Activated naive CD8-positive, alpha-beta T cell treated with anti-CD3 and anti-CD28 coated beads for 36 hours (primary cell): ENCODE measurements around the gene TRIO. TPM values are rescaled to one million over a fixed set of nuclear protein-coding genes. Genes with fewer than 3 reads are reported as not detected.

Experiments used
- DNase-seq: peaks from one replicate; pipeline ENCODE4 v3.0.0; 2021
- H3K27ac Mint-ChIP-seq: one replicate; pipeline ENCODE4 v1.8.0; 2022; ENCODE audit warnings: mild to moderate bottlenecking, moderate library complexity, mixed read lengths
- H3K27me3 Mint-ChIP-seq: one replicate; pipeline ENCODE4 v1.8.0; 2022; ENCODE audit warnings: mild to moderate bottlenecking, mixed read lengths
- H3K36me3 Mint-ChIP-seq: one replicate; pipeline ENCODE4 v1.8.0; 2021; ENCODE audit warnings: mild to moderate bottlenecking, mixed read lengths
- H3K4me1 Mint-ChIP-seq: one replicate; pipeline ENCODE4 v1.8.0; 2021; ENCODE audit warnings: mixed read lengths
- H3K4me3 Mint-ChIP-seq: one replicate; pipeline ENCODE4 v1.8.0; 2022; ENCODE audit warnings: mild to moderate bottlenecking, moderate library complexity, mixed read lengths
- H3K9me3 Mint-ChIP-seq: one replicate; pipeline ENCODE4 v1.8.0; 2022; ENCODE audit warnings: mixed read lengths
- total RNA-seq, 2 experiments: library from RNA; stranded (reverse); gene quantifications; one replicate each; pipeline ENCODE4 v1.2.3, GENCODE V29; 2021

Gene TRIO
- total RNA-seq, 2 experiments from 2014 or later: 7.4 to 9.8 TPM

- DNase-seq: no peak
- Mint-ChIP-seq H3K36me3 (peaks cover 2% of the 10 kb centered on the region), H3K27me3 (peaks cover 19% of the 10 kb centered on the region), H3K9me3 (no peaks in the 10 kb centered on the region), H3K4me1 (peaks cover 6% of the 10 kb centered on the region), H3K4me3 (no peak overlapping the region), H3K27ac (no peak overlapping the region)
Observed at GRCh38 chr5:14276380-14276779, 133.2 kb downstream of the TRIO start.

GRCh38 chr5:14277385-14278320 is 134.5 kb downstream of the TRIO start:
- peaks cover 19% of the 10 kb centered on the region for H3K27me3 Mint-ChIP-seq
- H3K27ac Mint-ChIP-seq: no peak overlapping the region

GRCh38 chr5:14280294-14280854 is 137.2 kb downstream of the TRIO start:
- Mint-ChIP-seq H3K9me3 (no peaks in the 10 kb centered on the region), H3K4me1 (peaks cover 8% of the 10 kb centered on the region), H3K27me3 (peaks cover 21% of the 10 kb centered on the region), H3K36me3 (peaks cover 2% of the 10 kb centered on the region), H3K27ac (no peak overlapping the region), H3K4me3 (no peak overlapping the region)
- no peak for DNase-seq

More at GRCh38 chr5:14277385-14278320, 134.5 kb downstream of the TRIO start:
- no peak overlapping the region for H3K4me3 Mint-ChIP-seq
- H3K36me3 Mint-ChIP-seq: peaks cover 2% of the 10 kb centered on the region
- peaks cover 8% of the 10 kb centered on the region for H3K4me1 Mint-ChIP-seq
- H3K9me3 Mint-ChIP-seq: no peaks in the 10 kb centered on the region
- DNase-seq: no peak

GRCh38 chr5:14281746-14282181 is 138.6 kb downstream of the TRIO start:
- H3K4me1 Mint-ChIP-seq: peaks cover 8% of the 10 kb centered on the region
- H3K27ac Mint-ChIP-seq: no peak overlapping the region

GRCh38 chr5:14283139-14283538 is 140.0 kb downstream of the TRIO start:
- Mint-ChIP-seq H3K9me3 (no peaks in the 10 kb centered on the region), H3K36me3 (peaks cover 2% of the 10 kb centered on the region), H3K27me3 (peaks cover 11% of the 10 kb centered on the region), H3K4me1 (peaks cover 2% of the 10 kb centered on the region), H3K27ac (no peak overlapping the region), H3K4me3 (no peak overlapping the region)
- DNase-seq: no peak

More at GRCh38 chr5:14281746-14282181, 138.6 kb downstream of the TRIO start:
- H3K4me3 Mint-ChIP-seq: no peak overlapping the region
- no peaks in the 10 kb centered on the region for H3K9me3 Mint-ChIP-seq
- DNase-seq: no peak
- peaks cover 19% of the 10 kb centered on the region for H3K27me3 Mint-ChIP-seq
- peaks cover 2% of the 10 kb centered on the region for H3K36me3 Mint-ChIP-seq

GRCh38 chr5:14284392-14285148 is 141.4 kb downstream of the TRIO start:
- Mint-ChIP-seq H3K27ac (no peak overlapping the region), H3K27me3 (peaks cover 4% of the 10 kb centered on the region), H3K4me1 (peaks cover 2% of the 10 kb centered on the region), H3K4me3 (no peak overlapping the region), H3K9me3 (no peaks in the 10 kb centered on the region), H3K36me3 (peaks cover 2% of the 10 kb centered on the region)
- DNase-seq: no peak

GRCh38 chr5:14286007-14286406 is 142.9 kb downstream of the TRIO start:
- Mint-ChIP-seq H3K27ac (no peak overlapping the region), H3K4me1 (peaks cover 2% of the 10 kb centered on the region), H3K4me3 (no peak overlapping the region), H3K27me3 (peaks cover 3% of the 10 kb centered on the region), H3K9me3 (no peaks in the 10 kb centered on the region), H3K36me3 (peaks cover 1% of the 10 kb centered on the region)
- DNase-seq: no peak

GRCh38 chr5:14286574-14287421 is 143.7 kb downstream of the TRIO start:
- Mint-ChIP-seq H3K36me3 (no peaks in the 10 kb centered on the region), H3K27ac (no peak overlapping the region), H3K4me1 (no peaks in the 10 kb centered on the region), H3K4me3 (no peak overlapping the region), H3K9me3 (no peaks in the 10 kb centered on the region), H3K27me3 (peaks cover 3% of the 10 kb centered on the region)
- DNase-seq: no peak

GRCh38 chr5:14292766-14293658 is 149.9 kb downstream of the TRIO start:
- DNase-seq: no peak
- no peaks in the 10 kb centered on the region for H3K27me3 Mint-ChIP-seq
- H3K4me1 Mint-ChIP-seq: no peaks in the 10 kb centered on the region
- H3K27ac Mint-ChIP-seq: no peak overlapping the region
- no peaks in the 10 kb centered on the region for H3K36me3 Mint-ChIP-seq
- H3K9me3 Mint-ChIP-seq: no peaks in the 10 kb centered on the region
- no peak overlapping the region for H3K4me3 Mint-ChIP-seq

GRCh38 chr5:14295610-14296009 is 152.5 kb downstream of the TRIO start:
- no peaks in the 10 kb centered on the region for H3K27me3 Mint-ChIP-seq
- no peaks in the 10 kb centered on the region for H3K4me1 Mint-ChIP-seq
- H3K36me3 Mint-ChIP-seq: no peaks in the 10 kb centered on the region
- no peak overlapping the region for H3K4me3 Mint-ChIP-seq
- no peaks in the 10 kb centered on the region for H3K9me3 Mint-ChIP-seq
- no peak overlapping the region for H3K27ac Mint-ChIP-seq
- DNase-seq: no peak

- Mint-ChIP-seq H3K4me1 (no peaks in the 10 kb centered on the region), H3K36me3 (no peaks in the 10 kb centered on the region), H3K9me3 (no peaks in the 10 kb centered on the region), H3K27ac (no peak overlapping the region), H3K27me3 (no peaks in the 10 kb centered on the region), H3K4me3 (no peak overlapping the region)
- no peak for DNase-seq
Observed at GRCh38 chr5:14296533-14297331, 153.6 kb downstream of the TRIO start.

- Mint-ChIP-seq H3K27me3 (no peaks in the 10 kb centered on the region), H3K27ac (no peak overlapping the region), H3K4me1 (no peaks in the 10 kb centered on the region), H3K9me3 (no peaks in the 10 kb centered on the region), H3K36me3 (no peaks in the 10 kb centered on the region), H3K4me3 (no peak overlapping the region)
- DNase-seq: no peak
Observed at GRCh38 chr5:14297697-14298096, 154.6 kb downstream of the TRIO start.
